H1 (cell line): ENCODE data around the gene AXIN2. TPM values are rescaled to one million over a fixed set of nuclear protein-coding genes. Genes with fewer than 3 reads are reported as not detected.

Experiments
- CTCF ChIA-PET: fragments of 300-600 bp; sonication (Branson Sonifier 250); formaldehyde crosslinking; loops from one replicate; lab custom pipeline; 2021; ENCODE audit not compliant: partially characterized antibody; lab: Charles Lee
- POLR2A ChIA-PET: fragments of 300-600 bp; sonication (Branson Sonifier 250); formaldehyde crosslinking; loops from one replicate; lab custom pipeline; 2021; ENCODE audit warnings: inconsistent platforms; ENCODE audit not compliant: partially characterized antibody; lab: Charles Lee
- DNase-seq, 2 experiments: peaks; one replicate each; pipeline versions ENCODE4 v3.0.0 to v3.0.0-alpha.2; 2010 to 2022; ENCODE audit warnings: low spot score in 2 of 2, low read depth in 1 of 2, mixed read lengths in 1 of 2
- FAIRE-seq: peaks from 2 replicates; lab custom pipeline; 2011; peaks lifted over from hg19 to GRCh38; lab: Jason Lieb, UNC
- H2AFZ ChIP-seq: 2 replicates; pipeline ENCODE4 v1.8.1; 2012; ENCODE audit warnings: low read length, inconsistent platforms
- H2AK5ac ChIP-seq: 2 replicates; pipeline ENCODE4 v1.6.1; 2013; ENCODE audit warnings: low read depth, low read length
- H2BK120ac ChIP-seq: replicated peaks from 2 replicates; pipeline ENCODE3; 2013; ENCODE audit warnings: low read depth, low read length, inconsistent platforms
- H2BK12ac ChIP-seq: 2 replicates; pipeline ENCODE4 v1.6.1; 2013; ENCODE audit warnings: low read depth, low read length
- H2BK15ac ChIP-seq: 2 replicates; pipeline ENCODE4 v1.6.1; 2013; ENCODE audit warnings: low read length
- H2BK20ac ChIP-seq: 2 replicates; pipeline ENCODE4 v1.6.1; 2013; ENCODE audit warnings: low read length
- H2BK5ac ChIP-seq: 2 replicates; pipeline ENCODE4 v1.6.1; 2013; ENCODE audit warnings: low read depth, low read length
- H3K14ac ChIP-seq: 2 replicates; pipeline ENCODE4 v1.6.1; 2013; ENCODE audit warnings: inconsistent platforms; ENCODE audit not compliant: insufficient read length
- H3K18ac ChIP-seq: 2 replicates; pipeline ENCODE4 v1.6.1; 2013; ENCODE audit warnings: low read length; ENCODE audit errors: extremely low read depth
- H3K23ac ChIP-seq: 2 replicates; pipeline ENCODE4 v1.6.1; 2013; ENCODE audit warnings: inconsistent platforms; ENCODE audit not compliant: insufficient read length
- H3K23me2 ChIP-seq: 2 replicates; pipeline ENCODE4 v1.6.1; 2013; ENCODE audit warnings: low read depth, low read length
- H3K27ac ChIP-seq: 2 replicates; pipeline ENCODE4 v1.6.1; 2011; ENCODE audit warnings: low read depth, low read length, inconsistent platforms
- H3K27me3 ChIP-seq, 4 experiments: replicated peaks in 1 of 4; 1 replicate in 1 of 4; 2 replicates in 3 of 4; pipeline versions ENCODE4 v1.6.1 to v1.8.1; 2011 to 2013; ENCODE audit warnings: low read length in 3 of 4, mild to moderate bottlenecking in 3 of 4, inconsistent platforms in 2 of 4, mixed read lengths in 2 of 4, moderate library complexity in 1 of 4; ENCODE audit not compliant: control insufficient read depth in 3 of 4, insufficient read depth in 3 of 4; ENCODE audit errors: extremely low read depth in 1 of 4
- H3K36me3 ChIP-seq, 4 experiments: 2 replicates each; pipeline versions ENCODE4 v1.6.1 to v1.8.1; 2011 to 2013; ENCODE audit warnings: mild to moderate bottlenecking in 4 of 4, low read length in 3 of 4, moderate library complexity in 2 of 4, control low read depth in 1 of 4, inconsistent platforms in 1 of 4; ENCODE audit not compliant: insufficient read depth in 4 of 4, control insufficient read depth in 2 of 4
- H3K4ac ChIP-seq: replicated peaks from 2 replicates; pipeline ENCODE3; 2013; ENCODE audit warnings: low read length, low read depth, mixed read lengths, inconsistent platforms; ENCODE audit not compliant: insufficient read length
- H3K4me1 ChIP-seq, 4 experiments: replicated peaks in 1 of 4; 1 replicate in 1 of 4; 2 replicates in 3 of 4; pipeline versions ENCODE4 v1.6.1 to v1.8.1; 2011 to 2013; ENCODE audit warnings: low read length in 3 of 4, inconsistent platforms in 2 of 4, mixed read lengths in 1 of 4; ENCODE audit not compliant: insufficient read depth in 4 of 4, control insufficient read depth in 3 of 4
- H3K4me2 ChIP-seq, 2 experiments: 2 replicates each; pipeline versions ENCODE4 v1.6.1 to v1.8.1; 2011 to 2013; ENCODE audit warnings: low read depth in 2 of 2, low read length in 2 of 2, control low read depth in 1 of 2, inconsistent platforms in 1 of 2, mild to moderate bottlenecking in 1 of 2; ENCODE audit not compliant: insufficient read depth in 1 of 2
- H3K4me3 ChIP-seq, 4 experiments: fragments of 200-600, 300-600 bp in 1 of 4; sonication (generic), shearing (Covaris generic), sonication (Bioruptor Twin) in 1 of 4; 2 replicates each; pipeline versions ENCODE4 v1.5.1 to v1.8.1; 2011 to 2016; ENCODE audit warnings: low read length in 4 of 4, low read depth in 3 of 4, control low read depth in 2 of 4, inconsistent platforms in 2 of 4, mild to moderate bottlenecking in 2 of 4, mixed read lengths in 1 of 4, moderate library complexity in 1 of 4; ENCODE audit not compliant: insufficient read depth in 2 of 4; ENCODE audit errors: extremely low read depth in 1 of 4
- H3K56ac ChIP-seq: replicated peaks from 2 replicates; pipeline ENCODE3; 2013; ENCODE audit warnings: low read depth, mild to moderate bottlenecking, mixed read lengths, low read length, inconsistent platforms; ENCODE audit not compliant: insufficient read length
- H3K79me1 ChIP-seq: 2 replicates; pipeline ENCODE4 v1.6.1; 2013; ENCODE audit warnings: low read depth, low read length, control low read depth
- H3K79me2 ChIP-seq, 2 experiments: 2 replicates each; pipeline versions ENCODE4 v1.6.1 to v1.8.1; 2012 to 2013; ENCODE audit warnings: low read length in 2 of 2, mild to moderate bottlenecking in 2 of 2, inconsistent platforms in 1 of 2; ENCODE audit not compliant: insufficient read depth in 2 of 2, control insufficient read depth in 1 of 2
- H3K9ac ChIP-seq, 4 experiments: replicated peaks in 1 of 4; 1 replicate in 1 of 4; 2 replicates in 3 of 4; pipeline versions ENCODE4 v1.6.1 to v1.8.1; 2011 to 2013; ENCODE audit warnings: low read depth in 3 of 4, low read length in 3 of 4, control low read depth in 2 of 4, mild to moderate bottlenecking in 2 of 4, moderate library complexity in 2 of 4, inconsistent platforms in 1 of 4; ENCODE audit errors: extremely low read depth in 1 of 4
- H3K9me3 ChIP-seq, 2 experiments: 2 replicates each; pipeline versions ENCODE4 v1.6.1 to v1.8.1; 2012 to 2013; ENCODE audit warnings: mild to moderate bottlenecking in 2 of 2, moderate library complexity in 2 of 2, control low read depth in 1 of 2, inconsistent platforms in 1 of 2, low read depth in 1 of 2, low read length in 1 of 2, mixed read lengths in 1 of 2; ENCODE audit not compliant: insufficient read depth in 2 of 2
- H4K20me1 ChIP-seq, 2 experiments: replicated peaks in 1 of 2; 2 replicates each; pipeline versions ENCODE3 to v1.8.1; 2011 to 2013; ENCODE audit warnings: inconsistent platforms in 2 of 2, low read length in 2 of 2, mild to moderate bottlenecking in 1 of 2; ENCODE audit not compliant: insufficient read depth in 2 of 2, control insufficient read depth in 1 of 2
- H4K5ac ChIP-seq: 2 replicates; pipeline ENCODE4 v1.6.1; 2013; ENCODE audit warnings: low read length, low read depth, mixed read lengths, inconsistent platforms; ENCODE audit not compliant: insufficient read length
- H4K8ac ChIP-seq: 2 replicates; pipeline ENCODE4 v1.8.0; 2013; ENCODE audit warnings: mild to moderate bottlenecking, moderate library complexity, low read length, inconsistent platforms; ENCODE audit not compliant: insufficient read depth; ENCODE audit errors: extremely low read depth
- H4K91ac ChIP-seq: replicated peaks from 2 replicates; pipeline ENCODE3; 2013; ENCODE audit warnings: low read length, mixed read lengths, inconsistent platforms; ENCODE audit not compliant: insufficient read length
- ASH2L ChIP-seq: fragments of 200-600, 300-600 bp; sonication (generic); IDR thresholded peaks from one replicate; pipeline ENCODE4 v1.7.1; 2017; ENCODE audit warnings: low read length
- CHD1 ChIP-seq: IDR thresholded peaks from 2 replicates; pipeline ENCODE4 v1.6.1; 2012; ENCODE audit warnings: low read depth, low read length, improper control_type of control experiment
- CREB1 ChIP-seq: IDR thresholded peaks from 2 replicates; pipeline ENCODE4 v1.6.1; 2012; ENCODE audit warnings: inconsistent platforms
- EGR1 ChIP-seq: IDR thresholded peaks from 2 replicates; pipeline ENCODE4 v1.6.1; 2011; ENCODE audit warnings: low read depth, low read length, borderline replicate concordance
- HDAC6 ChIP-seq: IDR thresholded peaks from one replicate; pipeline ENCODE4 v1.7.1; 2012; ENCODE audit warnings: low read depth, mild to moderate bottlenecking, inconsistent platforms, low read length, moderate library complexity
- JUN ChIP-seq: IDR thresholded peaks from 2 replicates; pipeline ENCODE4 v1.6.1; 2011; ENCODE audit warnings: low read depth, mild to moderate bottlenecking, improper control_type of control experiment, low read length
- KDM4A ChIP-seq: IDR thresholded peaks from one replicate; pipeline ENCODE4 v1.7.1; 2012; ENCODE audit warnings: low read depth, mild to moderate bottlenecking, moderate library complexity, low read length, inconsistent platforms; ENCODE audit not compliant: severe bottlenecking
- RBBP5 ChIP-seq: IDR thresholded peaks from 2 replicates; pipeline ENCODE4 v1.7.1; 2012; ENCODE audit warnings: low read depth, mild to moderate bottlenecking, inconsistent platforms, low read length, moderate library complexity, borderline replicate concordance
- SP2 ChIP-seq: IDR thresholded peaks from 2 replicates; pipeline ENCODE4 v1.6.1; 2012; ENCODE audit warnings: mild to moderate bottlenecking, low read length, inconsistent platforms
- SP4 ChIP-seq: IDR thresholded peaks from 2 replicates; pipeline ENCODE4 v1.6.1; 2012; ENCODE audit warnings: low read length, inconsistent platforms
- TCF12 ChIP-seq: IDR thresholded peaks from 2 replicates; pipeline ENCODE4 v1.6.1; 2011; ENCODE audit warnings: low read depth, mild to moderate bottlenecking, low read length
- TEAD4 ChIP-seq: IDR thresholded peaks from 2 replicates; pipeline ENCODE4 v1.6.1; 2012; ENCODE audit warnings: low read depth, low read length, inconsistent platforms, mixed read lengths
- YY1 ChIP-seq: IDR thresholded peaks from 2 replicates; pipeline ENCODE4 v1.6.1; 2011; ENCODE audit warnings: low read depth, mild to moderate bottlenecking, low read length
- WGBS, 2 experiments: shearing (Covaris generic) in 1 of 2; methylation state at CpG; one replicate each; pipeline versions ENCODE4 v1.1.6 to v1.1.7; 2013 to 2015; ENCODE audit warnings: low lambda C conversion rate in 2 of 2, mixed read lengths in 2 of 2, inconsistent platforms in 1 of 2, low coverage in 1 of 2, missing lambda C conversion rate in 1 of 2; ENCODE audit not compliant: insufficient replicate concordance in 2 of 2, insufficient coverage in 1 of 2, insufficient read length in 1 of 2; ENCODE audit errors: extremely low coverage in 1 of 2, missing lambda C conversion rate in 1 of 2; 5-methylcytosine and 5-hydroxymethylcytosine counted together
- polyA plus RNA-seq, 7 experiments: library from polyadenylated mRNA; depleted of rRNA in 3 of 7; stranded (reverse) in 5 of 7; unstranded in 2 of 7; fragments of >200 nt in 5 of 7; fragments of 200-250 nt in 2 of 7; gene quantifications; 1 replicate in 5 of 7; 2 replicates in 1 of 7; 4 replicates in 1 of 7; pipeline versions ENCODE4 v1.2.1 to v1.2.3, GENCODE V29; 2011 to 2013; ENCODE audit warnings: missing spikeins in 2 of 7, mixed read lengths in 2 of 7
- total RNA-seq: library from RNA; stranded (reverse); fragmentation: NEBNext Ultra II Directional; extraction: Animal tissue kit (Norgen Biotek cat#: 25700); gene quantifications from 2 replicates; pipeline ENCODE4 v1.2.1, GENCODE V29; 2021
- TF ChIP-seq, protein P1 (sequence below): IDR thresholded peaks from 2 replicates; pipeline ENCODE4 v1.6.1; 2012; ENCODE audit warnings: inconsistent platforms

The AXIN2 gene
- total and polyA plus RNA-seq, 2 of the 8 experiments (the other 6 are each of a cell fraction or from before 2014, with no cell fraction given), result 17.7 to 33.4 TPM

DNA sequence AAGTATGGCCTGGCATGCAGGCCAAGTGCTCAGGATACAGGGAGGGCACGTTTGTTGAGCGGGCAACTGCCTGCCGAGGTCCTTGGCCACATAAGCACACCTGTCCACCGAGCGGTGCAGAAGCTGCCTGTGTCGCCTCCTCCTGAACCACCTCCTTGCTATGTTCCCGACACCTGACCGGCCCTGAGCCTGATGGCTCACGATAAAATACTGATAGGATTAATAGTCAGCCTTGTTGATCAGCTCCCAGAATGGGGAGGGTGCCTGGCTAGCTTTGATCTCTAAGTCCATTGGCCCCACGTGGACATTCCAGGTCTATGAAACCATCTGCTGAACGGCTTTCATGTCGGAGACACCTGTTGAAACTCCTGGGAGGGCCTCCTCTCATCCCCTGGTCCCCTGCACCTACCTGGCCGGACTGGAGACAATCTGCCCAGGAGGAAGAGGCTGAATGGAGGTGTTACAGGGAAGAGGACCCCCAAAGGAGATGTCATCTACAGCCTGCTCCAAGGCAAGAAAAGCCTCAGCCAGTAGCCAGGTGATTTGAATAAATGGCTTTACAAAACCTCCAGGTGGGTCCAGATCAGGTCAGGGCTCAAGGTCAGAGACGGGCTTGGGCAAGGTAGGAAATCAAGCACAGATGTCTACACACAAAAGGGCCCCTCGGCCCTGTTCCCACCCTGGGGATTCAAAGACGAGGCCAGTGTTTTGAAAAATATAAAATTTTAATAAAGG is 33.4 kb downstream of the AXIN2 start:
- no peak overlapping the region for H4K5ac ChIP-seq
- no peak for FAIRE-seq
- no peak overlapping the region for H2BK20ac ChIP-seq
- no peak overlapping the region for H3K9ac ChIP-seq
- H3K79me1 ChIP-seq, result peaks cover 7% of the 10 kb centered on the region; the same call in 1 of the 2 replicates
- no peak overlapping the region for H2BK5ac ChIP-seq
- no peak overlapping the region for H3K23ac ChIP-seq
- no peak overlapping the region for H3K4ac ChIP-seq
- H4K20me1 ChIP-seq, result peaks cover 0 to 4% of the 10 kb centered on the region in 2 experiments
- H2BK12ac ChIP-seq, result no peak overlapping the region
- H3K14ac ChIP-seq, result no peak overlapping the region
- no peak overlapping the region for H3K4me3 ChIP-seq
- CTCF ChIA-PET, result no interaction called here
- no peak overlapping the region for H3K18ac ChIP-seq
- H2BK15ac ChIP-seq, result no peak overlapping the region
- no peak overlapping the region for H2AK5ac ChIP-seq
- no peak overlapping the region for H4K91ac ChIP-seq
- H3K36me3 ChIP-seq, result peaks cover 5 to 47% (median 14%) of the 10 kb centered on the region in 4 experiments
- H3K4me2 ChIP-seq, result no peak overlapping the region
- no peaks in the 10 kb centered on the region for H3K23me2 ChIP-seq
- no peak overlapping the region for H2BK120ac ChIP-seq
- H3K9me3 ChIP-seq, result no peaks in the 10 kb centered on the region
- 90% methylated on average over 16 of the region's 16 CpGs; no CpG with 5 or more reads in 1 of the 2 experiments for WGBS, 2 experiments
- no peak overlapping the region for H2AFZ ChIP-seq
- H3K56ac ChIP-seq, result no peak overlapping the region
- H3K27ac ChIP-seq, result no peak overlapping the region
- H4K8ac ChIP-seq, result 0 out of 2 replicates have a peak overlapping the region, but pooled peaks have one; percentile 1
- no peaks in the 10 kb centered on the region for H3K27me3 ChIP-seq
- H3K79me2 ChIP-seq, result no peaks in the 10 kb centered on the region
- POLR2A ChIA-PET, result interaction anchor here (0.9 to 2.6 kb wide), 4 partner anchors 11 to 41 kb away, joined by 3 to 8 read pairs (median 3); no protein-coding TSS in a partner anchor
- no peak for DNase-seq
- H3K4me1 ChIP-seq, result peaks cover 6 to 22% (median 17%) of the 10 kb centered on the region in 4 experiments
- TF ChIP-seq EGR1 (no peak), SP2 (no peak), CREB1 (no peak), KDM4A (no peak), TEAD4 (no peak), RBBP5 (no peak), JUN (no peak), HDAC6 (no peak), TCF12 (no peak), ASH2L (no peak), SP4 (no peak), YY1 (no peak), CHD1 (no peak)
- TF ChIP-seq, protein P1, sequence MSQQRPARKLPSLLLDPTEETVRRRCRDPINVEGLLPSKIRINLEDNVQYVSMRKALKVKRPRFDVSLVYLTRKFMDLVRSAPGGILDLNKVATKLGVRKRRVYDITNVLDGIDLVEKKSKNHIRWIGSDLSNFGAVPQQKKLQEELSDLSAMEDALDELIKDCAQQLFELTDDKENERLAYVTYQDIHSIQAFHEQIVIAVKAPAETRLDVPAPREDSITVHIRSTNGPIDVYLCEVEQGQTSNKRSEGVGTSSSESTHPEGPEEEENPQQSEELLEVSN, result no peak
